Lower lobe of right lung (tissue), 2 donors: Measurements from ENCODE around the gene SMAD6. TPM values are rescaled to one million over a fixed set of nuclear protein-coding genes. Genes with fewer than 3 reads are reported as not detected.
A peak's percentile ranks its signal among the peaks of the same experiment; 100 is the strongest.

Source experiments
- ATAC-seq, 2 donors: fragments of 200-7000 bp; cut with Tn5 transposase; one replicate each; pipeline ENCODE4 v1.9.1; 2020 to 2022; ENCODE audit warnings: mild to moderate bottlenecking in 2 of 2, moderate library complexity in 2 of 2
- DNase-seq: peaks from one replicate; pipeline ENCODE4 v3.0.0-alpha.2; 2020
- H3K27ac ChIP-seq: fragments of 200-600 bp; one replicate; pipeline ENCODE4 v1.8.0; 2022
- H3K27me3 ChIP-seq: fragments of 200-600 bp; one replicate; pipeline ENCODE4 v1.8.0; 2022; ENCODE audit warnings: low read depth
- H3K36me3 ChIP-seq: fragments of 200-600 bp; one replicate; pipeline ENCODE4 v1.8.0; 2022; ENCODE audit warnings: mild to moderate bottlenecking
- H3K4me1 ChIP-seq: fragments of 200-600 bp; one replicate; pipeline ENCODE4 v1.8.0; 2022
- H3K4me3 ChIP-seq: fragments of 200-600 bp; one replicate; pipeline ENCODE4 v1.8.0; 2022; ENCODE audit warnings: mild to moderate bottlenecking
- H3K9me3 ChIP-seq: fragments of 200-600 bp; one replicate; pipeline ENCODE4 v1.8.0; 2022
- intact Hi-C: fragments of 100-400 bp; cut with DNase I; formaldehyde crosslinking; loops from one replicate; pipeline ENCODE4 v1.11.0; 2022
- total RNA-seq: library from RNA; stranded (reverse); fragmentation: NEBNext Ultra II Directional; extraction: Animal tissue kit (Norgen Biotek cat#: 25700); gene quantifications from one replicate; pipeline ENCODE4 v1.2.1, GENCODE V29; 2021
- TF ChIP-seq, protein P1 (sequence below): fragments of 200-600 bp; IDR thresholded peaks from one replicate; pipeline ENCODE4 v1.8.0; 2022; ENCODE audit warnings: antibody characterized with exemption, mild to moderate bottlenecking
- donor health status: DM: no; HTN: yes; CAD: no; lungs with severe emphysema.

SMAD6 gene
- total RNA-seq, 1 donor from 2014 or later = 159 TPM

GRCh38 chr15:66743703-66744536 lies 41.9 kb downstream of the SMAD6 start:
- TF ChIP-seq, protein P1, sequence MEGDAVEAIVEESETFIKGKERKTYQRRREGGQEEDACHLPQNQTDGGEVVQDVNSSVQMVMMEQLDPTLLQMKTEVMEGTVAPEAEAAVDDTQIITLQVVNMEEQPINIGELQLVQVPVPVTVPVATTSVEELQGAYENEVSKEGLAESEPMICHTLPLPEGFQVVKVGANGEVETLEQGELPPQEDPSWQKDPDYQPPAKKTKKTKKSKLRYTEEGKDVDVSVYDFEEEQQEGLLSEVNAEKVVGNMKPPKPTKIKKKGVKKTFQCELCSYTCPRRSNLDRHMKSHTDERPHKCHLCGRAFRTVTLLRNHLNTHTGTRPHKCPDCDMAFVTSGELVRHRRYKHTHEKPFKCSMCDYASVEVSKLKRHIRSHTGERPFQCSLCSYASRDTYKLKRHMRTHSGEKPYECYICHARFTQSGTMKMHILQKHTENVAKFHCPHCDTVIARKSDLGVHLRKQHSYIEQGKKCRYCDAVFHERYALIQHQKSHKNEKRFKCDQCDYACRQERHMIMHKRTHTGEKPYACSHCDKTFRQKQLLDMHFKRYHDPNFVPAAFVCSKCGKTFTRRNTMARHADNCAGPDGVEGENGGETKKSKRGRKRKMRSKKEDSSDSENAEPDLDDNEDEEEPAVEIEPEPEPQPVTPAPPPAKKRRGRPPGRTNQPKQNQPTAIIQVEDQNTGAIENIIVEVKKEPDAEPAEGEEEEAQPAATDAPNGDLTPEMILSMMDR = no peak
- intact Hi-C loops = no loop called here
- Histone ChIP-seq H3K36me3 (no peaks in the 10 kb centered on the region), H3K4me3 (no peak overlapping the region), H3K27me3 (no peaks in the 10 kb centered on the region), H3K27ac (peak overlapping the region; percentile 68), H3K9me3 (no peaks in the 10 kb centered on the region), H3K4me1 (peaks cover 88% of the 10 kb centered on the region)
- no peak for DNase-seq
- peak in 1 of 2 donors; percentile 41 for ATAC-seq

DNA sequence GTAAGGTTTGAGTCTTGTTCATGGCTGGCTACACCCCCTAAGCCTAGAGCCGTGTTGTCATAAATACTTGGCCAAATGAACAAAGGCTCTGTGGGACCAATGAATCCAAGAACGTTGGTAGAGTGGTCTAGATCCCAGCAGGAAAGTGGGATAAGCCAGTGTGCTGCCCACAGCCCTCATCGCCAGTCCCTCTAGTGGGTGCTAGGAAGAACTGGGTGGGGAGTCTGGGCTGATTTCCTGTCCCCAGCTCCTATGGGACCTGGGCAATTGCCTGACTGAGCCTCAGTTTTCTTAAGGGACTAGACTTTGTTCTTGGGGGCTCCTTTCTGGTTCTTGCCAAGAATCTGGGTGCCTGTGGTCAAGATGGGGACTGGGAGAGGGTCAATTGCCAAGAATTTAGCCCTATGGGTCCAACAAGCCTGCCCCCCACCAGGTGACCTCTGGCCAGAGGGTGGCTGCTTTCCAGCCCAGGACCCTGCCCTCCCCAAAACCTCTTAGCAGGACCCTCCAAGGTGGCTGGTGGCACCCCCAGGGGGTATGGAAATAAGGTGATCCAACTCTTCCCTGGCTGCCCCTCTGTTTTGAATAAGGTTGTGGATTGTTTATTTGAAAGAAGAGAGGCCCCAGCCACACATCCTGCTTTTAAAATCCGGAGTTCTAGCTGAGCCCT lies 42.7 kb downstream of the SMAD6 start:
- H3K9me3 ChIP-seq = no peaks in the 10 kb centered on the region
- intact Hi-C loops = no loop called here
- ATAC-seq = no peak
- TF ChIP-seq, protein P1 = no peak
- H3K27ac ChIP-seq = peak overlapping the region; percentile 68
- H3K27me3 ChIP-seq = no peaks in the 10 kb centered on the region
- no peak for DNase-seq
- H3K4me3 ChIP-seq = no peak overlapping the region
- peaks cover 89% of the 10 kb centered on the region for H3K4me1 ChIP-seq
- no peaks in the 10 kb centered on the region for H3K36me3 ChIP-seq

DNA sequence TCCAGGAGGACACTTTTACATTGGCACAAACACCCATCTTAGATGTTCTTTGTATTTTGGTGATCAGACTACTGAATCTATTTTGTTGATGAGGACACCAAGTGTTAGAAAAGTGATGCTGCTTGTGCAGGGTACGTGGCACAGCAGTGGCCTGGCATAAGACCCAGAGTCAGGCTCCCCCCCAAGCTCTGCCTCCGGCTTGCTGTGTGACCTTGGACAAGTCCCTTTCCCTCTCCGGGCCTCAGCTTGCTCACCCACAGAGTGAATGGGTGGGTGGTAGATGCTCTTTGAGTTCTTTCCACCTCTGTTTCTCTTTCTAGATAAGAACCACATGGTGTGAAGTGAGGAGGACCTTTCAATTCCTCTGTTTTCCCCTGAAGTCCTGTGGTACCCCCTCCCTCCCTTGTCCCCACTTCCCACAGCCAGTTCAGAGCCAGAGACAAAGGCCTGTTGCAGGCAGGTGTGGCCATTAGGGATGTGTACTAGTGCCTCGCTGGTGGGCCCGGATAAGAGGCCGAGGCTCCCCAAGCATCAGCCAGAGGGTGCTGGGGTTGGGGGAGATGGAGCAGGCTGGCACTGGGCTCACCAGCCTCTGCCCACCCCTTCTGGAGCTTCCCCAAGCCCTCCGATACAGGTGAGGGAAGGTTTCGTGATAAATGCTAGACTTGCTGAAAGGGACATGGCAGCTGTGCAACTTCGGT lies 43.6 kb downstream of the SMAD6 start:
- ATAC-seq = no peak

GRCh38 chr15:66746231-66746605 lies 44.2 kb downstream of the SMAD6 start:
- H3K27me3 ChIP-seq = no peaks in the 10 kb centered on the region
- no peak for DNase-seq
- H3K4me3 ChIP-seq = no peak overlapping the region
- H3K4me1 ChIP-seq = peaks cover 88% of the 10 kb centered on the region
- ATAC-seq = no peak
- H3K27ac ChIP-seq = no peak overlapping the region
- intact Hi-C loops = no loop called here
- TF ChIP-seq, protein P1 = no peak
- H3K36me3 ChIP-seq = no peaks in the 10 kb centered on the region
- no peaks in the 10 kb centered on the region for H3K9me3 ChIP-seq

More for the DNA sequence above, 43.6 kb downstream of the SMAD6 start:
- TF ChIP-seq, protein P1 = no peak
- intact Hi-C loops = no loop called here
- H3K9me3 ChIP-seq = no peaks in the 10 kb centered on the region
- H3K27ac ChIP-seq = no peak overlapping the region
- peaks cover 89% of the 10 kb centered on the region for H3K4me1 ChIP-seq
- H3K27me3 ChIP-seq = no peaks in the 10 kb centered on the region
- H3K4me3 ChIP-seq = no peak overlapping the region
- DNase-seq = no peak
- no peaks in the 10 kb centered on the region for H3K36me3 ChIP-seq

DNA sequence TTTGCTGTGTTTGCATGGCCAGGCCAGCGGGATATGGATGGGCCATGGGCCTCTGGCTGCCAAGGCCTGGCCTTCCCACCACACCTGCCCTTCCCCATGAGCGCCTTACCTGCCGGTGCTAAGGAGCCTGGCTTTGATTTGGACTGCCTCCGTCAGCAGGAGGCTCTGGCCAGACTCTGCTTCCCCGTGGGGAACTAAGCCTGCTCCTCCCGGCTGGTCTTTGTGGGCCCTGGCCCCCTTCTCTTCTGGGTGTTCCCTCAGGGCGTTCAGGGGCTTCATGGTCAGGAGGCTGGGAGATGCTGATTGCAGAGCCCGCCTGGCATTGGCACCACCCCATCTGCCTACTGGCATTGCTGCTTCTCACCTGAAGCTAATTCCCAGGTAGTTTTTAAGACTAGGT lies 45.2 kb downstream of the SMAD6 start:
- peaks cover 89% of the 10 kb centered on the region for H3K4me1 ChIP-seq
- ATAC-seq (no peak), DNase-seq (no peak)
- intact Hi-C loops = no loop called here
- no peak overlapping the region for H3K27ac ChIP-seq
- TF ChIP-seq, protein P1 = no peak
- no peaks in the 10 kb centered on the region for H3K27me3 ChIP-seq
- H3K9me3 ChIP-seq = no peaks in the 10 kb centered on the region
- peaks cover 3% of the 10 kb centered on the region for H3K36me3 ChIP-seq
- no peak overlapping the region for H3K4me3 ChIP-seq
